GM12873 (cell line): ENCODE results near the gene SPATA45.
A peak's percentile ranks its signal among the peaks of the same experiment; 100 is the strongest.

Experiments used
- TF ChIP-seq, protein P1 (sequence below): IDR thresholded peaks from 2 replicates; pipeline ENCODE4 v1.5.1; 2012; ENCODE audit warnings: low read depth, mild to moderate bottlenecking, moderate library complexity, low read length, control low read depth; ENCODE audit not compliant: insufficient read depth; ENCODE audit errors: missing control alignments

Gene SPATA45

GRCh38 chr1:212782422-212783154, 64.9 kb downstream of the SPATA45 start:
- TF ChIP-seq, protein P1, sequence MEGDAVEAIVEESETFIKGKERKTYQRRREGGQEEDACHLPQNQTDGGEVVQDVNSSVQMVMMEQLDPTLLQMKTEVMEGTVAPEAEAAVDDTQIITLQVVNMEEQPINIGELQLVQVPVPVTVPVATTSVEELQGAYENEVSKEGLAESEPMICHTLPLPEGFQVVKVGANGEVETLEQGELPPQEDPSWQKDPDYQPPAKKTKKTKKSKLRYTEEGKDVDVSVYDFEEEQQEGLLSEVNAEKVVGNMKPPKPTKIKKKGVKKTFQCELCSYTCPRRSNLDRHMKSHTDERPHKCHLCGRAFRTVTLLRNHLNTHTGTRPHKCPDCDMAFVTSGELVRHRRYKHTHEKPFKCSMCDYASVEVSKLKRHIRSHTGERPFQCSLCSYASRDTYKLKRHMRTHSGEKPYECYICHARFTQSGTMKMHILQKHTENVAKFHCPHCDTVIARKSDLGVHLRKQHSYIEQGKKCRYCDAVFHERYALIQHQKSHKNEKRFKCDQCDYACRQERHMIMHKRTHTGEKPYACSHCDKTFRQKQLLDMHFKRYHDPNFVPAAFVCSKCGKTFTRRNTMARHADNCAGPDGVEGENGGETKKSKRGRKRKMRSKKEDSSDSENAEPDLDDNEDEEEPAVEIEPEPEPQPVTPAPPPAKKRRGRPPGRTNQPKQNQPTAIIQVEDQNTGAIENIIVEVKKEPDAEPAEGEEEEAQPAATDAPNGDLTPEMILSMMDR: peak; percentile 51

- TF ChIP-seq, protein P1: no peak
Measured at GRCh38 chr1:212781225-212781624, 66.2 kb downstream of the SPATA45 start.

DNA sequence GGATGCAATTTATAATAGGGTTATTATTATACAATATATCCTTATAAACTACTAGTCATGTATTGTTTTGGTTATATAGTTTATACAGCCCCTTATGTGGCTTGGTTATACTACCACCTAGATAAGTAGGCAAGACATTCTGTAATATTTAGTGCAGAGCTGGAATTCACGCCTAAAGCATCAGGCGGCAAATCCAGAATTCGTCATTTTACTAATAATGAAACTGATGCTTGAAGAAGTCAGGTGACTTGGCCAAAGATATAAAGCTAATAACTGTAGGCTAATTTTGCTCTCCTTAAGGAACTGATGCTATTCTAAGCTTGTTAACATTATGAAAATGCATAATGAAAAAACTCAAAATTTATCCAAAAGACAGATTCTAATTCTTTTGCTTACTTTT, 66.7 kb downstream of the SPATA45 start:
- TF ChIP-seq, protein P1: no peak
